ENCODE measurements around the gene ORMDL1.
"Not testable (repeated sequence)": the region's sequence is repeated elsewhere in the genome, so short reads cannot be mapped to it uniquely, and the experiment has no call there.

Gene ORMDL1

DNA sequence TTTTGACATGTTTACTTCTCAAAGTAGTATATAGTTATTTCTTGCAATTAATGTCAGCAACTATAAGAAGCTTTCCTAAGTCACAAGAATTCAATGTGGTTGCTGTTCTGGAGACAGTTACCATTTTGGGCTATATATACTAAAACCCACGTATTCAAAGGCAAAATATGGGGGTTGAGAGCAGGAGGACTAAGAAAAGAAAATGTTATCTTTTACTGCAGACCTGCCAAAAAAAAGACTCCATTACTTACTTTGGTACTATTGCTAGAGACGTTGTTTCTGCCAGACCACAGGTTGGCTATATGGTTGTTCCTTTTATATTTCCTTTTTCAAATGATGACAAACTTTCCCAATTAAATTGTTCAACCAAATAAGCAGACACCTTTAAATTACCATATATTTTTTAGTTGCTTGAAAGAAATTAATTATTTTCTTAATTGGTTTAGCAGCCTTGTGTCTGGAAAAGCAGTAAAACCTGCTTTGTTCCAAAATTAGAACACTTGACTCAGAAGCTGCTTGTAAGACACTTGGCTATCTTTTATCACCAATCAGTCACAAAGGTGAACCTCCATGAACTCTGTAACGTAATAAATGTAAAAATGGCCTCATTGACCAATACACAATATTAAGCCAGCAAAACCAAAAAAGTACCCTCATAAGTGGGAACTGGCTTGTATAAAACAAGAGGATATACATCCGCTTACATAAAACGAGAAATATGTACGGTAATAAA lies 13.4 kb downstream of the ORMDL1 start:
- DNase-seq = no peak

DNA sequence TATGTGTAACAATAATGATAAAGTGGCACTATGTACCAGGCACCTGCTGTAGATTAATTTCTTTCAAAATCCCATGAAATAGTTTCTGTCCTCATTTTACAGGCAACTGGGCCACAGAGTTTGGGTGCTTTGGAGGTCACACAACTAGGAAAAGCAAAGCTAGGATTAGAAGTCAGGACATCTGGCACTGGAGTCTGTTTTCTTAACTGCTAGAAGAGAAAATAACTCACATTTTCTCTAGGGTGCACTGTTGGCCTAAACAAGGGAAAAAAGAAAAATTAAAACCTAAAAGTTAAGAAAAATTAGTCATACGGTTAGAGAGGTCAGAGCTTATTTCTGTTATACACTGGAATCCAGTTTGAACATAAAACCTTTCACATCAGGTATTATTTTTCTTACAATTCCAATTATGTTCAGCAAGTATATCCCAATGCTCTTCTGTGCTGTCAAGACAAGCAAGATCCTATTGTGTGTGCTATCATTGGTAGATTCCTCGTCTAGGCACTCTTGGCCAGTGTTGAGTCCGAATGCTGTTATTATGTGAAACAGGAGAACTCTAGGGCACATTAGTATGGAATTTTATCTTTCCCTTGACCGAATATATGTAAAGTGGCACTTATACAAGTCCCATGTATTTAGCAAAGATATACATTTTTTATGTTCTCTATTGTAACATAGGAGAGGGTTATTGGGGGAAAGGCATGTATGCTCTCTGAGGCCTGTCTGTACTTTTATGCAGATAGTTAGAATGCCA lies 20.1 kb downstream of the ORMDL1 start:
- no peak for DNase-seq

DNA sequence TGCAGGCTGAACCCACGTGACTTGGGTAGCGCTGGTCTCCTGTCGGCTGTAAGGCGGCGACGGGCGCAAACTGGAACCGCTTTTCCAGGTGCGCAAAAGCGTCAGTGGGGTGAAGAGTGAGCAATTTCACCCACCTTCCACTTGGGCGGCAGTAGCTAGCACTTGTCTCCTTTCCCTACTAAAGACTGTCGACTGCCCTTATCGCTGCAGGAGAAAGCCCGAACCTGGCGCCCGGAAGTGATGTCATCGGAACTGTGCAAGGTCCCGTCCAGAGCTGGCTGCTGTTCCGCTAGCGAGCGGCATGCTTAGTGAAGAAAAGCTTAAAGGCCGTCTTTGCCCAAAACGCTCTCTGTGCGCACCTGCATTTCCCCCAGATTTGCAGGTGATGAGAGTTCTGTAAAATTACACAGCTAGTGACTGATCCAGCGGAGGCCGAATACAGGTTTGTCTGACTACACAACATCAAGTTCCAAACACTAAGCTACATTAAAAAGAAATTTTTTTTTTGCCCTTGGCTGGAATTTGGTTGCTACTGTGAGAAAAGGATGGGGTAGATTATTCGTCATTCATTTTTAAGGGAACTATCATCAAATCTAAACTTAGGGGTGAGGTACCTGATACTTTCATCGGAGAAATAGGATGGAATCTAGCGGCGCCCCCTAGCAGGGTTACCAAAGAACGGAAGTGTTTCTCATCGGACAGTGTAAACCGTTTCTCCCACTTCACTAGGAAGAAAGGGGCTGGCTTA lies 21.4 kb downstream of the ORMDL1 start, which contains the start of gene OSGEPL1:
OSGEPL1 (minus strand) TSS at position 242 of the 748 bp plus-strand sequence. CDS start 1,152 bp downstream, outside the sequence.
- DNase-seq = peak; percentile 92

DNA sequence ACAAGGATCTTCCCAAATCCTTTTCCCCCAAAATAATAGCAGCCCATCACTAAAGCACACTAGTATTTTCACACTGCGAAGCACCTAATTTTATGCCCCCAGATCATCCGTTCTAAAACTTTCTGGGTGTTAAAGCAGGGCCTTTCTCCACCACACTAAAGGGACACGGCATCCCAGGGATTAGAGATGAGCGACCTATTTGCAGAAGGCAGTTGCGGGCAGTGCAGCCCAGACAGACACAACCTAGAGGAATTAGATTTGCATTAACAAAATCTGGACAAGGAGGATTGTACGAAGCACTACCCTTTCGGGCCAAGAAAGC lies 21.9 kb downstream of the ORMDL1 start:
- DNase-seq = no peak

DNA sequence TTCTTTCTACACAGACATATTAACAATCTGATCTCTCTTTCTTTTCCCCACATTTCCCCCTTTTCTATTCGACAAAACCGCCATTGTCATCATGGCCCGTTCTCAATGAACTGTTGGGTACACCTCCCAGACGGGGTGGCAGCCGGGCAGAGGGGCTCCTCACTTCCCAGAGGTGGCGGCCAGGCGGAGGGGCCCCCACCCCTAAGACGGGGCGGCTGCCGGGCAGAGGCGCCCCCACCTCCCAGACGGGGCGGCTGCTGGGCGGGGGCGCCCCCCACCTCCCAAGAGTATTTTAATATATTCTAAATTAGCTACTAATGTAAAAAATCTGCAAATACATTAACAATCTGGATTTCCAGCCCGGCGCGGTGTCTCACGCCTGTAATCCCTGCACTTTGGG lies 24.0 kb downstream of the ORMDL1 start:
- DNase-seq = not testable (repeated sequence)

DNA sequence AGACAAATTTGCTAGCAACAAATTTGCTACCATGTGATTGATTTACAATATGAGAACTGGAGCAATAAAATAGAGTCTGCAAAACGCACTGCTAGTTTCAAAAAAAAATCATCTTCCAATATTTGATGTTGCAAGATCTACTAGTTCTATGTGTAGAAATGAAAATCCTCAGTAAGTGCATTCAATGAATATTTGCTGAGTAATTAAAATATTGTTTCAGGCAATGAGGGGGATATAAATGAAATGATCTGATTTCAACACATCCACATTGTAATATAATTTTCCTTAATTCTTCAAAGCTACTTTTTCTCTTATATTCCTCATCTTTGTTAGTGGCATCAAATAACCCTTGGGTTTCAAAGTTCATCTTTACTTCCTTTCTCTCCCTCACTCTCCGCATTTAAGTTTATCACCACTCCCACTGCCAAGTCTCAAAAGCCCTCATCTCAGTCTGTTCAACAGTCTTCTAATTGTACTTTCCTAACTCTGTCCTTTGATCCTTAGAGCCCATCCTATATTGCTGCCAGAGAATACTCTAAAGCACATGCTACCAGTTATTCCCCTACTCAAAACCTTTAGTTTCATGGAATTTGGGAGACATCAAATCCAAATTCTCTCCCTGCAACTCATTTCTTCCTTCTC lies 27.7 kb downstream of the ORMDL1 start:
- DNase-seq = no peak

DNA sequence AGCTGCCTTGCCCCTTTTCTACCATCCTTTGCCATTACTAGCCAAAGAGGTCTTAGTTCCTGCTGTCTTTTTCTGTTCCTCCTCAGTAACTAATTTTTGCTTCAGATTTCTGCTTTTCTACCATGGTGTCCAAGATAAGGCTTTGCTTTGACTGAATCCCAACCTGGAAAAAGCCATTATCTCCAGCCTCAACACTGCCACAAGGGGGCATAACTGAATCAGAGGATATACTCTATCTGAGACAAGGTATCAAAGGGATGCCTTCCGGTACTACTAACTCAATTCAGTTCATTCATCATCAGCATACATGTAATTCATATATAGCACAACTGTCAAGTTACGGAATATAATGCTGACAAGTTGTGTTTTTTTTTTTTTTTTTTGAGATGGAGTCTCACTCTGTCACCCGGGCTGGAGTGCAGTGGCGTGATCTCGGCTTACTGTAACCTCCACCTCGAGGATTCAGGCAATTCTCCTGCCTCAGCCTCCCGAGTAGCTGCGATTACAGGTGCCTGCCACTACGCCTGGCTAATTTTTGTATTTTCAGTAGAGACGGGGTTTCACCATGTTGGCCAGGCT lies 33.0 kb downstream of the ORMDL1 start:
- DNase-seq = peak; percentile 12

DNA sequence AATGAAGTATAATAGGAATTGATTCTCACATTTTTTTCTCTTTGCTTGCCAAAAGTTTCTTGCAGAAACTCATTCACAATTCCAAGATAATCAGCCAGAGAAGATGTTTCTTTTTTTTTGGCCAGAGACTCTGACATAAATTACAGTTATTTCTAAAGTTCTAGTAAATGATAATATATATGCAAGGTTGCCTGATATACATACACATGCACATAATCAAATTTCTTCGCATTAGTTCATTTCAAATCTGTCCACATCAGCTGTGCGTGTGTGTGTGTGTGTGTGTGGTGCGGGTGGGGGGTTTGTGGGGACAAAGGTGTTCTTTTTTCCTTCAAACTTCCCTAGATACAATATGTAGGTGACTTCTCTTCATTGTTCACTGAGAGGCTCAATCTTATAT lies 54.7 kb downstream of the ORMDL1 start:
- no peak for DNase-seq

DNA sequence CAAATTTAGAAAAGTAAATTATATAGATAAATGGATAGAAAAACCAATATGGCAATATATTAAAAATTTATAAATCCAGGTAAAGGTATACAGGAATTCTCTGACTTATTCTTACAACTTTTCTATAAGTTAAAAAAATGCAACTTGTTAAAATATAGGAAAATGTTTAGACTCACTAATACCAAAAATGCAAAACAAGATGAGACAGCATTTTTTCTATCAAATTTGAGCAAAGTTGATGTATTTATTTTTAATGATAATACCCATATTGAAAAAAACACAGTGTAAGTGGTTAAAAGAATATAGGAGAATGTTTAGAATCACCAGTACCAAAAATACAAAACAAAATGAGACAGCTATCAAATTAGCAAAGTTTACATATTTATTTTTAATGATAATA lies 57.3 kb downstream of the ORMDL1 start:
- no peak for DNase-seq

DNA sequence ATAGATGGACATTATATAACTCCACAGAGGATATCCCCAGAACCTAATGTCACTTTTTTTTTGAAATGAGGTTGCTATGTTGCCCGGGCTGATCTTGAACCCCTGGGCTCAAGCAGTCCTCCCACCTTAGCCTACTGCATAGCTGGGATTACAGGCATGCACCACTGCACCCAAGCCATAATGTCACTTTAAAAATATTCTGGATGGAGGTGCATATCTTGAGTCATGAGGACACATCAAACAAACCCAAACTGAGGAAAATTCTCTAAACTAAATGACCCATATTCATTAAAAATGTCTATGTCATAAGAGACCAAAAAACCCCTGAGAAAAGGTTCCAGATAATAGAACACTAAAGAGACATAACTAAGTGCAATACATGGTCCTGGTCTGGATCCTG lies 57.9 kb downstream of the ORMDL1 start:
- no peak for DNase-seq

DNA sequence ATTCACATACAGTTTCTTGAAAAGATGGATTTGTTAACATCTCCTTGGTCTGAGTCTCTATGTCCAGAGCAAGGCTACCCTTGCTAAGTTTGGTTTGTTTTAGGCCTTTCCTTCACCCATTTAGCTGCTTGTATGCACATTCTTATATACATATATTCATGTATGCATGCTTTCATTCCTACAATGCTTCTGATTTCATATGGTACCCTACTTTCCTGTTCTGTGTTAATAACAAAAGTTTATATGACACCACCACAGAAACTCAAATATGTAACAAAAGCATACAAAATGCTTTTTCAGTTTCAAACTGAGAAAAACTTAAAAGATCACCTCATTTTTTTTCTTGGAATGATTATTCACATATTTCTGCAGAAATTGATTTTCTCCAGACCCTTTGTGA lies 60.9 kb downstream of the ORMDL1 start:
- no peak for DNase-seq
